Stimulated activated CD8-positive, alpha-beta memory T cell treated with anti-CD3 and anti-CD28 coated beads, Interleukin-7, amount 100 ng/mL, for 4 hours (primary cell): ENCODE results near the gene FLYWCH1.
A peak's percentile ranks its signal among the peaks of the same experiment; 100 is the strongest.

Experiments
- DNase-seq, 2 donors: peaks; one replicate each; pipeline ENCODE4 v3.0.0-alpha.2; 2020; ENCODE audit warnings: low read depth in 2 of 2

Gene FLYWCH1

DNA sequence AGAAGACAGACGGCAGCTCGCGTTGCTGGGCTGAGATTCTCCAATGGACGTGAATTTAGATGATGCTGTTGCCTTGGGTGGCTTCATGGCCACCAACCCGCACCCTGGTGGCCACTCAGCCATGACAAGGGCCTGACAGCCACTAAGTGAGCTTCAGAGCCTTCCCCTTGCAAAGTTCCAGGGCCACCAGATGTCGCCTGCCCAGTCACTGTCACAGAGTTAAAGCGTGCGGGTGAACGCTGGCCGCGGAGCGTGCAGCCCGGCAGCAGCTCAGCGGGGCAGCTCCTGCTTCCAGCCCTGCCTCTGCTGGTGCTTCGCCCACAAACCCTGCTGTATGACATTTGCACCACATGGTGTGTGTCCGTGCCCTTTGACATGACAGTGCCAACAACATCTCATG is 39.0 kb downstream of the FLYWCH1 start:
- no peak for DNase-seq

DNA sequence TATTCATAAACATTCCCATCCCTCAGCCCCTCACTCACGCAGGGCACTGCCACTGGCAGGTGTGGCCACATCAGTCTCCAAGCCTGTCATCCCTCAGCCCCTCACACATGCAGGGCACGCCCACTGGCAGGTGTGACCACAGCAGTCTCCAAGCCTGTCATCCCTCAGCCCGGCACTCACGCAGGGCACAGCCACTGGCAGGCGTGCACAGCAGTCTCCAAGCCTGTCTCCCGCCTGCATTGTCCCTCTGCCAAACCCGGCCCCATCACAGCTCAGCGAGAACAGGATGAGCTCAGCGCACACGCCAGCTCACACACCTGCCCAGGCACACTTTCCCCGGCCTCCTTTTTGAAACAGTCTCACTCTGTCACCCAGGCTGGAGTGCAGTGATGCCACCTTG is 40.9 kb downstream of the FLYWCH1 start:
- no peak for DNase-seq

DNA sequence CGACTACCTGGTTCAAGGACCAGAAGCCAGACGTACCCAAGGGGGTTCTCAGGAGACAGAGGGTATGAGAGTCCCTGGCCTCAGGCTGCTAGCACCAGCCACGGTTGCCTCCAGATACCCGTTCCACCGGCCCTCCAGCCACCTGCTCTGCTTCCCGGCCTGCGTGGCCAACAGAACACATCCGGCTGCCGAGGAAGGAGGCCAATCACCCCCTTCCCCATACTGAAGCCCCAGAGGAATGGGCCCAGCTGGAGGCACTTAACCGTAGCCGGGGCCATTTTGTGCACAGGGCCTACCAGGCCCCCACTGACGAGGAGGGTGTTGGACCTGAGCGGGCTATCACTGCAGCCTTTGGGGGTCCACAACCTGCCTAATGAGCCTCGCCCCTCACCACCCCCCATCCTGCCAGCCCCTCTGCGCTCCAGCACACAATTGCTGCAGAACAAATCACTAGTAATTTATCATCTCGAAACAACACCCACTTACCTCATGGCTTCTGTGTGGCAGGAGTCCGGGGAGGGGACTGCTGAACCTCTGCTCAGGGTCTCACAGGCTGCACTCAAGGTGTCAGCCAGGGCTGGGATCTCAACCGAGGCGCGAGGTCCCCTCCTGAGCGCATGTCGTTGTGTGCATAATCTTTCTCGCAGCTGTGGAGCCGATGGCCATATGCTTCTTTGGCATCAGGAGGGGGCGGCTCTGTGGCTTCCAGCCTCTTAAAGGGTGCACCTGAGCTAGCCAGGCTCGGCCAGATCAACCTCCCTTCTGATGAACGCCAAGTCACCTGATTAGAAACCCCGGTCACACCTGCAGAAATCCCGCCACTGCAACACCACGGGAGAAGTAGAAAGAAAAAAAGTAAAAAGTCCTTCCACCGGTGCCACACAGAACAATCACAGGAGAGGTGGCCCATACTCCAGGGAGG is 42.2 kb downstream of the FLYWCH1 start:
- no peak for DNase-seq

DNA sequence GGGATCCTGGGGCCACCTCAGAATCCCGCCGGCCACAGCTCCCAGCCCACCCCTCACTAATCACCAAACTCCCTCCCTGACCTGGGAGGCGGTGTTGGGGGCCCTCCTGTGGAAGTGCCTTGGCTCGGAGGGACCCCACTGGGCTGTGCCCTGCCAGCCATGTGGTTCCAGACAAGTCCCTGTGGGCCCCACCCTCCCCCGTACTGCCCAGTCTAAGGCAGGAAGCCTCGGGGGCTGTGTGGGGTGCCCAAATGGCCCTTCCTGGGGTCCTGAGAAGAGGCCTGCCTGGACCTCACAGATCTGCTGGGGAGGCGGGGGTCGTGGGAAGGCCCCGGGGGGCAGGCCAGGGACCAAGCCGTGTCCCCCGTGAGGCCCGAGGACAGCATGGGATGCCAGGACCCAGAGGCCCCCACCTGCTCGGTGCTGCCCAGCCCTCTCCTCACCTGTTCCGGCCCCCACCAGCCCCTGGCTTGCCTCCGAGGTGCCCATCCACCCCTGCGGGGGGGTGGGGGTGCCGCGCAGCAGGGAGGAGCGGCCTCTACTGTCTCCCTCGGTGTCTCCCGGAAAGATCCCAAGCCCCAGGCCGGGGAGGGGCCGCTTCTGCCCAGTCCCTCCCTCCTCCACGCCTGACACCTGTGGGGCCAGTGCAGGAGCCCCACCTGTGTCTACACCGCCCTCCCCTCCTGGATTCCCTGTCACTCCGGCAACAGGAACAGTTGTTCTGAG is 43.1 kb downstream of the FLYWCH1 start:
- DNase-seq, result no peak

DNA sequence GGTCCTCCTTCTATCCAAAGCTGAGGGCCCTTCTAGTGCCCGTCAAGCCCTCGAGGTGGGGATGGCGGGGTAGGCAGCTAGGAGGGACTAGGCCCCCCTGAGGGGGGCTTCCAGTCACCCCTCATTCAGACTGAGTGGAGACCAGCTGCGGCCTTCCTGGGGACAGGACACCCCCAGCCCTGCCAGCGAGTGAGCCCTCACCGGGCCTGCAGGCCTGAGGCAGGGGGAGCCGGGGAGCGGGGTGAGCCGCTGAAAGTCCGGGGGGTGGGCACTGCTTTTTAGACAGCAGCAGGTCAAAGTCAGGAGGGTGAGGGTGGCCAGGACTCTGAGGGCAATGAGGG is 43.7 kb downstream of the FLYWCH1 start:
- DNase-seq, result no peak

DNA sequence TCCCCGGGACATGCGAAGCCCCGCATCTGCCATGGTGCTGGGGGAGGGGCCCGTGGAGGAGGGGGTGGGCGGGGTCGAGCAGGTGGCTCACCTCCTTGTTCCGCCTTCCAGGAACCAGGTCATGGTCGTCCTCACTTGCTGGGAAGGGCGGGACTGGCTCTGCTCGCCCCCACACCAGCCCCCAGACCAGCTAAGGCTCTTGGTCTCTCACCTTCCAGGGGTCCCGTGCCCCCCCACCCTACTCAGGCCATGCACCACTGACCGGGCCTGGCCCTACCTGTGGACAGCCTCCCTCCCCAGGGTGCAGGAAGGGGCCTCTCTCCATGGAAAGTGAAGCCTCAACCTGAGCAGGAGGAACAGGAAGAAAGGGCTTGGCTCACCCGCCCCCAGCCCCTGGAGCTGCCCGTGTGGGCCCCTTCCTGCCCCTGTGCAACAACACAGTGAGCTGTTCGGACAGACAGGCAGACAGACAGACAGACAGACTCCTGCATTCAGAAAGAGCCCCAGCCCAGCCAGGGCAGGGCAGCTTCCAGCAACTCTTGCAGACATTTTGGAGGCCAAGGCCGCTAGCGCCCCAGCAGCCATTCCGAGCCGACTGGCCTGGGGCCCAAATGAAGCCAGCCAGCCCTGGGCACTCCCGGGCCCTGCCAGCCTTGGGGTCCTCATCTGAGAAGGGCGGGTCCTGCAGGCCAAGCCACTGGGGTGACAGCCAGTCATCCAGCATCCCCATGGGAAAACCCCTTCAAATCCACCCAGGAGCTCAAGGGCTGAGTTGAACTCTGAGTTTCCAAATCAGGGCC is 44.2 kb downstream of the FLYWCH1 start:
- DNase-seq, result no peak

DNA sequence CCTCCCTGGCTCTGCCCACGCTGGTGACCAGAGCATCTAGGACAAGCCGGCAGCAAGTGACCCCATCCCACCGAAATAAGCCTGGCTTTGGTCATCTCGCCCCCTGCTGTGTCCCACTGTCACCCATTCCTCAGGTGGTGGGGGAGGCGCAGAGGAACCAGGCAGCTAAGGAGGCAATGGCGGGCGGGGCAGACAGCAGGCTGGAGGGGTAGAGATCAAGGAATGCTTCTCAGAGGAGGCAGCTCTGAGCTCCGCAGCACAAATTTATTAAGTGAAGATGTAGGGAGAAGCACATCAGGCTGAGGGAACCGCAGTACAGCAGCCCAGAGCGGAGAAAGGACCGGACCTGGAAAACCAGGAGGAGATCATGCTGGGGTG is 44.8 kb downstream of the FLYWCH1 start:
- no peak for DNase-seq

DNA sequence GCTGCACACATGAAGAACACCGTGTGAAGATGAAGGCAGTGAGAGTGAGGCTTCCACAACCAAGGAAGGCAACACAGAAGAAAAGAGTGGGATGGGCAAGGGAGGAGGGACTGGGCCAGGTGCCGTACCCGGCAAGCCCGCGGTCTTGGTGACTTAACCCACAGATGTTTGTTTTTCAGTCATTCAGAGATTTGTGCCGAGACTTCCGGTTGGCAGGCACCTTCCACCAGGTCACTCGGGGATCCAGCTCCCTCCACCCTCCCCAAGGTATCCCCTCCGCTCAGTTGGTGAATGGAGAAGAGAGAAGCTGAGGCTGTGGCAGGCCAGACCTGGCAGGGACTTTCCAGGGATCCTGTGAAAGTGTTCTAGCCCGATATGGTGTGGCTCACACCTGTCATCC is 47.5 kb downstream of the FLYWCH1 start:
- DNase-seq, result no peak

DNA sequence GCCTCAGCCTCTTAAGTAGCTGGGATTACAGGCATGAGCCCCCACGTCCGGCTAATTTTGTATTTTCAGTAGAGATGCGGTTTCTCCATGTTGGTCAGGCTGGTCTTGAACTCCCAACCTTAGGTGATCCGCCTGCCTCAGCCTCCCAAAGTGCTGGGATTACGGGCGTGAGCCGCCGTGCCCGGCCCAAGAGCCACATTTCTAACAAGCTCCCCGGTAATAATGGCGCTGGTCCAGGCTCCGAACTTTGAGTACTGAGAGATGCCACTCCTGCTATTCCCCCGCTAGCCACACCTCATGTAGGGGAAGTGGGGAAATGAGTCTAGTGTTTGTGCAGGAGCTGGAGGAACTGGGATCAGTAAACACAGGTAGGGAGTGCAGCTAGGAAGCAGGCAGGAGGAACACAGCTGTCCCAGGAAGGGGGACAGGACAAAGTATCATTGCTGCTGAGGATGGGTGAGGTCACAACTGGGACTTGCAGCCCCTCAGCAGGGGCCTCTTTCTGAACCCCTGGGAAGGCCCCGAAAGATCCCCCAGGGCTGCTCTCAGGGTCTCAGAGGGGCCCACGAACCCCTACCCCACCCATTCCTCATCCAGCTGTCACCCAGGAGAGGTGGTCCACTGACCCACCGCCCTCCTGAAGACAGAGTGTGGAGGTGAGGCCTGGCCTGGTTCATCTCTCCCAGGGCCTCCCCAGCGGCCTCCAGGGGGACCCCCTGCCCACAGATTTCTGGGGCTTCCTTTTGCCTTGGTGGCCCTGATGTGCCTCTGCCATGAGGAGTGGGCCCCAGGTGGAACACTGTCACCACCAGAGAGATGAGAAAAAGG is 48.7 kb downstream of the FLYWCH1 start:
- no peak for DNase-seq

DNA sequence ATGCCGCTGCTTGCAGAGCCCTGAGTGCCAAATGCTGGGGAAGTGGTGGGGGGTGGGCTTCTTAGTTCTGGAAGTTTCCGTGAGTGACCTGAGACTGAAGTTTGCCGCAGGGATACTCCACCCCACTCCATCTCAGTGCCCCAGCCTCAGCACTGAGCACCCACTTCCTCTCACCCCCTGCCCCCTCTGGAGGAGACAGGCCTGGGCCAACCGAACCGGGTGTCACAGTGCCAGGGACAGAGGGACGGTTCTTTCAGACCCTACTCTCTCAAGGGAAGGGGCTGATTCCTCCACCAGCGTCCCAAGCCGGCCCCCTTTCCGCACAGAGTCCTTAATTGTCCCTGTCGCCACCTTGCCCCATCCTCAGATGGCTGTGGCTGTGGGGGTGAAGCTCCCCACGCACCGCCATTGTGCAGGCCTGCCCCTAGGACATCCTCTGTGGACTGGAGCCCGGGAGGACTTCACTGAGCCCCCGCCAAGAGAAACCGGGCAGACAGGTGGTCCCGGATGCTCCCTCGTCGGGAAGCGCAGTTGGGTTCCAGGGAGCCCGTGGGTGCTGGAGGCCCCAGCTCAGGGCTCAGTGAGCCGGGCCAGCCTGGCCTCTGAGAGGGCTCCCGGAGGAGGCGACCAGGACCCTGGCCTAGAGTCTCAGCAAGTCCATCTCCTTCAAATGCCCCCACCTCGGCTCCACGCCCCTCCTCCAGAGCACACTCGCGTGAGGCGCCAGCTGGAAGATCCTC is 50.8 kb downstream of the FLYWCH1 start:
- DNase-seq, result no peak

DNA sequence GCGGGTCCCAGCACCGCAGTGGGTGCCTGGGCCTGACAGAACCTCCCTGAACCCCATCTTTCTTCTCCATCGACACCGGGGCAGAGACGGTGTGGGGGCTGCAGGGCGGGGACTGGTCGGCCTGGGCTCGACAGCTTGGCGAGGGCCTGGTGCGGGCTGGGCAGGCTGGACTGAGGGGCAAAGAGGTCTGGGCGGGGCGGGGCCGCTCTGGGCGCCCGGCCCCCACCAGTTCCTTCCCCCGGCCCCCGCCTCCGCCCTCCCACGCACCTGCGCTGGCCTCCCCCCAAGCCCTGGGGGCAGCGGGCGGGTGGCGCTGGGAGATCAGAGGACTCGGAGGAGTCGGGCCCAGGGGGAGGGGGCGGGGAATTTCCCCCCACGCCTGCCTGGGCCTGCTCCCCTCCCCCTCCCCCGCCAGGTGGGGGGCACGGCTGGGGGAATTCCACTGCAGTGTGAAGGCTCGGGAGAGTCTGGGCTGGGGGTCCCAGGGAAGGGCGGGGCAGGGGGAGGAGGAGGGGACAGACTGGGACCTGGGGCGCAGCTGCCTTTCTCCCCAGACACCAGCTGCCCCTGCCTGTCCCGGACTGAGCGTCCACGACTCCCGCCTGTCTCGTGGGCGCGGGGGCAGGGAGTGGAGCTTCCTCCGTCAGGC is 51.5 kb downstream of the FLYWCH1 start:
- DNase-seq, result peak; percentile 34 to 69

DNA sequence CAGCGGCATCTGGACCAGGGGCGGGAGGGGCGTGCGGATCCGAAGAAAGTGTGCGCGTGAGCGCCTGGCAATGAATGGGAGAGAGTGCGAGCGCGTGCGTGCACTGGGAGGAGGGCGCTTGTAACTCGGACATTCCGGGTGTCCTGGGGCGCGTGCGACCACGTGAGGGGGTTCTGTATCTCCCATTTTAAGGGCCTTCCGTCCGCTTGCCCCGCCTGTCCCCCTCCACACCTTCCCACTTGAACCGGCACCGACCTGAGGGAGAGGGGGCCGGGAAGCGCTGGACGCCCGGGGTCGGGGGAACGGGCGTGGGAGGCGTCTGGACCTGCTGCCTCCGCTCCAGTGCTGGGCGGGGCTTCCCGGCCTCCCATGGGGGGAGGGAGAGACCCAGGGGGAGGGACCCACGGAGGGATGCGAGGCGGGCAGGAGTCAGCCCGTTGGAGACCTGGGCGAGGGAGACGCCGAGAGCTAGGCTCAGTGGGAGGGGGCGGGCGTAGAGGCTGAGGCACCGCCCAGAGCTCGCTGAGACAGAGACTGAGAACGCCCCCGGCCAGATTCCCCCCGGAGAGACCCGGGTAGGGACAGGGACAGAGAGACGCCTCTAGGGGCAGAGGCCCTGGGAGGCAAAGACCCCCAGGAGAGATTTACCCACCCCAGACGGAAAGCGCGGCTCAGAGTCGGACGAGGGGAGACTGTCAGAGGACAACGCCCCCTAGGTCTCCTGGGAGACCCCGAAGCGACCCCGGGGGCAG is 52.2 kb downstream of the FLYWCH1 start, which contains the start of gene KREMEN2:
KREMEN2 (plus strand) TSS at position 553 of the 752 bp plus-strand sequence. CDS start 246 bp downstream, outside the sequence.
- peak in 1 of 2 donors; percentile 50 for DNase-seq

DNA sequence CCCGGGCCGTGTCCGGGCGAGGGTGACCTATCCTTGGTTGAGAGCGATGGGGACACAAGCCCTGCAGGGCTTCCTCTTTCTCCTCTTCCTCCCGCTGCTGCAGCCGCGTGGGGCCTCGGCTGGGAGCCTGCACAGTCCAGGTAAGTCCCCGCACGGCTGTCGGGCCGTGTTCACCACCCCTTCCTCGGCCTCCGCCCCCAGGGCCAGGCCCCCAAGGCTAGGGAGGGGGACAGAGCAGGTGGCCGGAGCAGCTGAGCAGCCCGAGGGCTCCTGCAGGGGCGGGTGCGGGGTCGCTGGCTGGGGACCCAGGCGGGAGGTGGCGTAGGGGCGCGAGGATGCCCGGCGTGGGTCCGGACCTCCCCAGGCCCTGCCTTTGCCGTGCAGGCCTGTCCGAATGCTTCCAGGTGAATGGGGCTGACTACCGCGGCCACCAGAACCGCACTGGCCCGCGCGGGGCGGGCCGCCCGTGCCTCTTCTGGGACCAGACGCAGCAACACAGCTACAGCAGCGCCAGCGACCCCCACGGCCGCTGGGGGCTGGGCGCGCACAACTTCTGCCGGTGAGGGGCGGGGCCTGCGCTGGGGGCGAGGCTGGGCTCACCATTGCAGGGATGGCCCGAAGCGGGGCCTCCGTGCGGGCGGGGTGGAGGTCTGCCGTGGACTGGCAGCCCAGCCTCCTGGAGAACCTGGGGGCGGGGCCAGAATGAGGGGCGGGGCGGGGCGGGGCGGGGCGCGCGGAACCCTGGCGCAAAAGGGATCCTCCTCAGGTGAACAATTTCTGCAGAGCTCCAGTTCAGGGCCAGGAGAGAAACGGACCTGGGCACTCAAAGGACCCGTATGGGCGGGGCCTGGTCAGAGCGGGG is 53.0 kb downstream of the FLYWCH1 start:
- DNase-seq, result no peak

DNA sequence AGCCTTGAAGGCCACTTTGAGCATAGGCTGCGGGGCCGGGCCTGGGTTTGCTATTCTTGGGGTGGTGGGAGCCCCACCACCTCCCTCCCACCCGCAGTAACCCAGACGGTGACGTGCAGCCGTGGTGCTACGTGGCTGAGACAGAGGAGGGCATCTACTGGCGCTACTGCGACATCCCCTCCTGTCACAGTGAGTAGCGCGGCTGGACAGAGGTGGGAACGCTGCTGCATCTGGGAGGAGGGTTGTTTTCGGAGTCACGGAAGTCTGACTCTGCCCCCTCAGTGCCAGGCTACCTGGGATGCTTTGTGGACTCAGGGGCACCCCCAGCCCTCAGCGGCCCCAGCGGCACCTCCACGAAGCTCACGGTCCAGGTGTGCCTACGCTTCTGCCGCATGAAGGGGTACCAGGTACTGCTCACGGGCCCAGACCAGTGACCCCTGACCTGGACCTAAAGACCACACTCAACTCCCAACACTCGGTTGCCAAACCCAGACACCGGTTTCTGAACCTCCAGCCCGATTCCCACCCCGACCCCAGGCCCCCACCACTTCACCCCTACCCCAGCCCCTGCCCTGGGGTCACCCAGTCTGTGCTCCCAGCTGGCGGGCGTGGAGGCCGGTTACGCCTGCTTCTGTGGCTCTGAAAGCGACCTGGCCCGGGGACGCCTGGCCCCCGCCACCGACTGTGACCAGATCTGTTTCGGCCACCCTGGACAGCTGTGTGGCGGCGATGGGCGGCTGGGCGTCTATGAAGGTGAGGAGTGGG is 54.5 kb downstream of the FLYWCH1 start:
- no peak for DNase-seq

DNA sequence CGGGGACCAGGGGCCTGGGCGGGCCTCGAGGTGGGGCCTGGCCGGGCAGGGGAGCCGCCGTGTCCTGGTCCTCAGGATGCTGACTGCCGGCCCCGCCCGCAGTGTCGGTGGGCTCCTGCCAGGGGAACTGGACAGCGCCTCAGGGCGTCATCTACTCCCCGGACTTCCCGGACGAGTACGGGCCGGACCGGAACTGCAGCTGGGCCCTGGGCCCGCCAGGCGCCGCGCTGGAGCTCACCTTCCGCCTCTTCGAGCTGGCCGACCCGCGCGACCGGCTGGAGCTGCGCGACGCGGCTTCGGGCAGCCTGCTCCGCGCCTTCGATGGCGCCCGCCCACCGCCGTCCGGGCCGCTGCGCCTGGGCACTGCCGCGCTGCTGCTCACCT is 55.1 kb downstream of the FLYWCH1 start:
- no peak for DNase-seq

DNA sequence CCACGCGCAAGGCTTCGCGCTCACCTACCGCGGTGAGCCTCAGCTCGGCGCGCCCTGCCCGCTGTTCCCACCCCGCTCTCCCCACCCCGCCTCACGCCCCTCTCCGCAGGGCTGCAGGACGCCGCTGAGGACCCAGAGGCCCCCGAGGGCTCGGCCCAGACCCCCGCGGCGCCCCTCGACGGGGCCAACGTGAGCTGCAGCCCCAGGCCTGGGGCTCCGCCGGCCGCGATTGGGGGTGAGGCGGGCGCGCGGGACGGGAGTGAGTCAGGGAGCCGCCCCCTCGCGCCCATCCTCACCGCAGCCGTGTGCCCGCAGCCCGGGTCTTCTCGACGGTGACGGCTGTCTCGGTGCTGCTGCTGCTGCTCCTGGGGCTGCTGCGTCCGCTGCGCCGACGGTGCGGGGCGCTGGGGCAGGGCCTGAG is 55.5 kb downstream of the FLYWCH1 start:
- DNase-seq, result no peak

DNA sequence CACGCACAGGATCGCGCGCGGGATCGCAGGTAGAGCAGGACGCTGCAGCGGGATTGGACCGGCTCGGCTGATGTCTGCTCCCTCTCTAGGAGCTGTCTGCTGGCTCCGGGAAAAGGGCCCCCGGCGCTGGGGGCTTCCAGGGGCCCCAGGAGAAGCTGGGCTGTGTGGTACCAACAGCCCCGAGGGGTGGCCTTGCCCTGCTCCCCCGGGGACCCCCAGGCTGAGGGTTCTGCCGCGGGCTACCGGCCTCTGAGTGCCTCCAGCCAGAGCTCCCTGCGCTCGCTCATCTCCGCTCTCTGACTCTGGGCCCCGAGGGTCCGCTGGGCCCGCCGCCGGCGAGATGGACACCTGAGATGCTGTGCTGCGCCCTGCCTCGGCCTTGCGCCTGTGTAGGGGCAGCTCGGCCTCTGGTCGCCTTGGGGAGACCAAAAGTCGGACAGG is 56.0 kb downstream of the FLYWCH1 start:
- DNase-seq, result no peak

DNA sequence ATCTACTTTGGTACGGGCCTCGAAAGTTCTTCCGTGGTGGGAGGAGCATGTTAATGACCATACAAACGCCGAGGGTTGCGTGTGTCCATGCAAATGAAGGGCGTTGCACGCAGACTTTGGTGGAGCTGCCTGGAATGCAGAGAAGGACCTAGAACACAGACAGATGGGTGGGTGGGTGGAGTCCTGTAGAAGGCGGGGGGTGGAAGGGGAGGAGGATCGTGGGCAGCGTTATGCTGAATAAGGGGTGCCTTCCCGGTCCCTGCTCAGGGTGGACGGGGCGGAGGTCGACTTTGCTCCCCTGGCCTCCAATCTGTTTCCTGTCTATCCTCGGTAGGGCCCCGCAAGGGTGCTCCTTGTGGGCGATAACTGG is 56.6 kb downstream of the FLYWCH1 start:
- no peak for DNase-seq
